HG02798 (cell line): Measurements from ENCODE around the gene THSD4.
"Not testable (repeated sequence)": the region's sequence is repeated elsewhere in the genome, so short reads cannot be mapped to it uniquely, and the experiment has no call there.

Experiments used
- ATAC-seq: cut with Tn5 transposase; IDR thresholded peaks from one replicate; pipeline ENCODE4 v1.9.1; 2021; ENCODE audit warnings: mild to moderate bottlenecking; ENCODE audit not compliant: unreplicated experiment, poor library complexity

The THSD4 gene

GRCh38 chr15:71357967-71358366 is 242.7 kb downstream of the THSD4 start:
- ATAC-seq, result no peak

GRCh38 chr15:71359246-71359645 is 244.0 kb downstream of the THSD4 start:
- no peak for ATAC-seq

GRCh38 chr15:71362556-71362955 is 247.3 kb downstream of the THSD4 start:
- no peak for ATAC-seq

- no peak for ATAC-seq
Observed at GRCh38 chr15:71362987-71363968, 248.0 kb downstream of the THSD4 start.

GRCh38 chr15:71364117-71364584 is 248.9 kb downstream of the THSD4 start:
- ATAC-seq, result no peak

- ATAC-seq, result no peak
Observed at GRCh38 chr15:71366522-71366921, 251.3 kb downstream of the THSD4 start.

GRCh38 chr15:71366926-71367325 is 251.7 kb downstream of the THSD4 start:
- ATAC-seq, result no peak

- ATAC-seq, result not testable (repeated sequence)
Observed at GRCh38 chr15:71367737-71368136, 252.5 kb downstream of the THSD4 start.

- not testable (repeated sequence) for ATAC-seq
Observed at GRCh38 chr15:71372769-71373168, 257.5 kb downstream of the THSD4 start.

- no peak for ATAC-seq
Observed at GRCh38 chr15:71373917-71374316, 258.6 kb downstream of the THSD4 start.

GRCh38 chr15:71374607-71375352 is 259.5 kb downstream of the THSD4 start:
- ATAC-seq, result no peak

- no peak for ATAC-seq
Observed at GRCh38 chr15:71375934-71376333, 260.7 kb downstream of the THSD4 start.

GRCh38 chr15:71379893-71380292 is 264.6 kb downstream of the THSD4 start:
- ATAC-seq, result no peak

GRCh38 chr15:71380345-71380744 is 265.1 kb downstream of the THSD4 start:
- ATAC-seq, result no peak

GRCh38 chr15:71384501-71384900 is 269.2 kb downstream of the THSD4 start:
- no peak for ATAC-seq

GRCh38 chr15:71385026-71385425 is 269.8 kb downstream of the THSD4 start:
- ATAC-seq, result no peak

- no peak for ATAC-seq
Observed at GRCh38 chr15:71385457-71385856, 270.2 kb downstream of the THSD4 start.

- ATAC-seq, result no peak
Observed at GRCh38 chr15:71386005-71386404, 270.7 kb downstream of the THSD4 start.

- no peak for ATAC-seq
Observed at GRCh38 chr15:71386448-71387236, 271.4 kb downstream of the THSD4 start.

- ATAC-seq, result no peak
Observed at GRCh38 chr15:71387810-71388209, 272.5 kb downstream of the THSD4 start.
